A549 (cell line): Measurements from ENCODE around the gene CTIF. TPM values are rescaled to one million over a fixed set of nuclear protein-coding genes. Genes with fewer than 3 reads are reported as not detected.

Experiments used
- ATAC-seq, 2 experiments: fragments of 200-7000 bp in 1 of 2; fragments of >200 bp in 1 of 2; cut with Nextera tagmentation in 1 of 2; cut with Tn5 transposase in 1 of 2; 3 replicates each; pipeline versions ENCODE4 v1.8.0 to v1.9.1; 2018 to 2020; ENCODE audit warnings: mild to moderate bottlenecking in 1 of 2, moderate library complexity in 1 of 2
- CTCF ChIA-PET: fragments of 300-600 bp; sonication (Branson Sonifier 250); formaldehyde crosslinking; extraction: SDS; loops from one replicate; lab custom pipeline; 2021; ENCODE audit warnings: antibody characterized with exemption, inconsistent platforms; lab: Yijun Ruan, JAX
- POLR2A ChIA-PET: fragments of 350-600 bp; formaldehyde crosslinking; extraction: SDS; loops from one replicate; lab custom pipeline; 2021; ENCODE audit warnings: antibody characterized with exemption, inconsistent platforms; lab: Yijun Ruan, JAX
- DNase-seq, 2 experiments: peaks; one replicate each; pipeline versions ENCODE4 v3.0.0 to v3.0.0-alpha.2; 2011 to 2016; ENCODE audit warnings: low read depth in 1 of 2, low spot score in 1 of 2
- FAIRE-seq: peaks from 2 replicates; lab custom pipeline; 2011; peaks lifted over from hg19 to GRCh38; lab: Jason Lieb, UNC
- H3K27ac ChIP-seq, 2 experiments: fragments of >200 bp; sonication (Bioruptor Twin); formaldehyde crosslinking; 3 replicates each; pipeline ENCODE4 v1.5.1; 2016 to 2017
- H3K4me1 ChIP-seq: fragments of >200 bp; sonication (Bioruptor Twin); formaldehyde crosslinking; 3 replicates; pipeline ENCODE4 v1.6.1; 2016
- H3K4me2 ChIP-seq: fragments of >200 bp; sonication (Bioruptor Twin); formaldehyde crosslinking; 3 replicates; pipeline ENCODE4 v1.6.1; 2016
- H3K4me3 ChIP-seq: fragments of >200 bp; sonication (Bioruptor Twin); formaldehyde crosslinking; 3 replicates; pipeline ENCODE4 v1.5.1; 2016
- H3K9me3 ChIP-seq: fragments of >200 bp; sonication (Bioruptor Twin); formaldehyde crosslinking; 3 replicates; pipeline ENCODE4 v1.6.1; 2016
- CBX2 ChIP-seq: fragments of 200-600 bp; sonication (generic); IDR thresholded peaks from 2 replicates; pipeline ENCODE4 v1.6.1; 2016; ENCODE audit warnings: low read depth, mild to moderate bottlenecking, borderline replicate concordance
- CBX8 ChIP-seq: fragments of 200-600 bp; sonication (generic); IDR thresholded peaks from 2 replicates; pipeline ENCODE4 v1.6.1; 2016
- CEBPB ChIP-seq, 2 experiments: fragments of >200 bp in 1 of 2; sonication (Bioruptor Twin) in 1 of 2; formaldehyde crosslinking in 1 of 2; IDR thresholded peaks; 2 replicates each; pipeline ENCODE4 v1.6.1; 2012 to 2016
- CHD2 ChIP-seq: fragments of 150-350 bp; IDR thresholded peaks from 2 replicates; pipeline ENCODE4 v1.6.1; 2014; ENCODE audit warnings: low read length; ENCODE audit not compliant: partially characterized antibody
- CHD4 ChIP-seq: fragments of 200-600 bp; sonication (generic); IDR thresholded peaks from 2 replicates; pipeline ENCODE4 v1.6.1; 2016; ENCODE audit warnings: antibody characterized with exemption, mild to moderate bottlenecking, borderline replicate concordance
- EHF ChIP-seq: fragments of 250-450 bp; sonication (Bioruptor Pico); IDR thresholded peaks from 2 replicates; pipeline ENCODE4 v1.5.0; 2020; ENCODE audit warnings: mild to moderate bottlenecking
- ESRRA ChIP-seq: fragments of 150-350 bp; IDR thresholded peaks from 2 replicates; pipeline ENCODE4 v1.6.1; 2014; ENCODE audit warnings: mild to moderate bottlenecking, low read length, borderline replicate concordance
- FOSL2 ChIP-seq, 2 experiments: fragments of 450-650 bp in 1 of 2; fragments of >200 bp in 1 of 2; sonication (Bioruptor Twin) in 1 of 2; formaldehyde crosslinking; IDR thresholded peaks; 2 replicates each; pipeline versions ENCODE4 v1.5.0 to v1.6.1; 2016 to 2020; ENCODE audit warnings: mild to moderate bottlenecking in 1 of 2, moderate library complexity in 1 of 2
- GATA3 ChIP-seq: IDR thresholded peaks from 2 replicates; pipeline ENCODE4 v1.6.1; 2012; ENCODE audit warnings: borderline replicate concordance
- HDAC2 ChIP-seq: fragments of 200-600 bp; sonication (generic); IDR thresholded peaks from 2 replicates; pipeline ENCODE4 v1.6.1; 2016
- HEYL ChIP-seq: fragments of 250-450 bp; sonication (Bioruptor Pico); IDR thresholded peaks from 2 replicates; pipeline ENCODE4 v1.8.0; 2021; ENCODE audit warnings: mild to moderate bottlenecking, moderate library complexity
- HOXB13 ChIP-seq: fragments of 250-450 bp; sonication (Bioruptor Pico); IDR thresholded peaks from 2 replicates; pipeline ENCODE4 v1.5.0; 2020; ENCODE audit warnings: low read depth, mild to moderate bottlenecking, moderate library complexity
- HOXB5 ChIP-seq: fragments of 250-450 bp; sonication (Bioruptor Pico); IDR thresholded peaks from 2 replicates; pipeline ENCODE4 v1.5.0; 2020; ENCODE audit warnings: mild to moderate bottlenecking, moderate library complexity
- KDM1A ChIP-seq: fragments of 200-600 bp; sonication (generic); IDR thresholded peaks from 2 replicates; pipeline ENCODE4 v1.6.1; 2016; ENCODE audit warnings: low read depth, mild to moderate bottlenecking
- KDM5A ChIP-seq: fragments of 200-600 bp; sonication (generic); IDR thresholded peaks from 2 replicates; pipeline ENCODE4 v1.6.1; 2016; ENCODE audit warnings: antibody characterized with exemption, mild to moderate bottlenecking
- MAFK ChIP-seq: fragments of 450-650 bp; IDR thresholded peaks from 2 replicates; pipeline ENCODE4 v1.6.1; 2014; ENCODE audit not compliant: partially characterized antibody
- MAZ ChIP-seq: fragments of 150-350 bp; IDR thresholded peaks from 2 replicates; pipeline ENCODE4 v1.6.1; 2014; ENCODE audit warnings: antibody characterized with exemption, low read depth, low read length, borderline replicate concordance
- MYC ChIP-seq: IDR thresholded peaks from 2 replicates; pipeline ENCODE4 v1.6.1; 2012; ENCODE audit warnings: mild to moderate bottlenecking, inconsistent platforms, low read length, improper control_type of control experiment, borderline replicate concordance
- NPAS2 ChIP-seq: fragments of 250-450 bp; sonication (Bioruptor Pico); IDR thresholded peaks from 2 replicates; pipeline ENCODE4 v1.8.0; 2022; ENCODE audit warnings: mild to moderate bottlenecking, moderate library complexity, borderline replicate concordance
- NR3C1 ChIP-seq: fragments of >200 bp; sonication (Bioruptor Twin); formaldehyde crosslinking; IDR thresholded peaks from 3 replicates; pipeline ENCODE4 v1.6.1; 2017
- POLR2AphosphoS2 ChIP-seq: conservative IDR thresholded peaks from 2 replicates; pipeline ENCODE4 v1.6.1; 2012; ENCODE audit warnings: low read length, improper control_type of control experiment, inconsistent platforms
- RCOR1 ChIP-seq: fragments of 150-350 bp; IDR thresholded peaks from 2 replicates; pipeline ENCODE4 v1.6.1; 2014; ENCODE audit warnings: antibody characterized with exemption, low read length, low read depth
- RFX5 ChIP-seq: fragments of 450-650 bp; IDR thresholded peaks from 2 replicates; pipeline ENCODE4 v1.7.1; 2014; ENCODE audit warnings: antibody characterized with exemption, mild to moderate bottlenecking, moderate library complexity
- SREBF2 ChIP-seq: fragments of 450-650 bp; IDR thresholded peaks from 2 replicates; pipeline ENCODE4 v1.6.1; 2014; ENCODE audit warnings: mild to moderate bottlenecking, moderate library complexity
- ZC3H11A ChIP-seq: fragments of 450-650 bp; IDR thresholded peaks from 2 replicates; pipeline ENCODE4 v1.6.1; 2014; ENCODE audit warnings: antibody characterized with exemption, mild to moderate bottlenecking
- WGBS: methylation state at CpG from one replicate; pipeline ENCODE4 v1.1.6; 2017; ENCODE audit errors: missing lambda C conversion rate; 5-methylcytosine and 5-hydroxymethylcytosine counted together
- polyA plus RNA-seq, 4 experiments: library from polyadenylated mRNA; depleted of rRNA in 3 of 4; stranded (reverse); fragments of >200 nt; fragmentation: RNase III in 1 of 4; extraction: RNeasy Plus Mini Kit Qiagen cat#74134 plus additional on column Dnase treatment in 1 of 4; gene quantifications; 2 replicates in 3 of 4; 3 replicates in 1 of 4; pipeline ENCODE4 v1.2.3, GENCODE V29; 2011 to 2017
- TF ChIP-seq, protein P1 (sequence below): fragments of 150-350 bp; IDR thresholded peaks from 2 replicates; pipeline ENCODE4 v1.6.1; 2014; ENCODE audit warnings: low read depth, mild to moderate bottlenecking, low read length
- TF ChIP-seq, protein P2 (sequence below): fragments of 250-450 bp; sonication (Bioruptor Pico); IDR thresholded peaks from 2 replicates; pipeline ENCODE4 v1.5.0; 2020; ENCODE audit warnings: low read depth, mild to moderate bottlenecking, moderate library complexity
- TF ChIP-seq, protein P3 (sequence below): fragments of >200 bp; sonication (Bioruptor Twin); formaldehyde crosslinking; IDR thresholded peaks from 2 replicates; pipeline ENCODE4 v1.6.1; 2016
- TF ChIP-seq, protein P4 (sequence below): fragments of >200 bp; sonication (Bioruptor Twin); formaldehyde crosslinking; IDR thresholded peaks from 3 replicates; pipeline ENCODE4 v1.6.1; 2016

CTIF gene
- polyA plus RNA-seq, 2 of the 4 experiments (the other 2 are of a cell fraction) = 17.0 to 24.7 TPM

DNA sequence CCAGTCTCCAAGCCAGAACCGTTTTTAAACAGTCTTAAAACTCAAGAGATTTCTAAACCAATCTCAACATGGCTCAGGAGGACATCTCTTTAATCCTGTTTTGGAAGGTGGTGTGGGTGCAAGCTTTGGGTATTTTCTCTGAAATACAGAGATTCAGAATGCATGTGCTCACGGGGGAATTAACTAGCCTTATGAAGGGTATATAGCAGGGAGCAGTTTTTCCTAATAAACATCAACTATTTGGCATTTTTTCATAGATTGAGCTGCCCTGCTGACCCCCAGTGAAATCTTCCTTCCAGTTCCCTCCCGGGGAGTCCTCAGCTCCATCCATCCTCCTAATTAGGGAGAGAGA lies 289.3 kb downstream of the CTIF start:
- CTCF ChIA-PET = interaction anchor here (0.7 to 1.3 kb wide), 3 partner anchors 13 to 347 kb away, joined by 3 to 4 read pairs (median 3); no protein-coding TSS in a partner anchor
- POLR2A ChIA-PET = no interaction called here
- TF ChIP-seq, protein P1, sequence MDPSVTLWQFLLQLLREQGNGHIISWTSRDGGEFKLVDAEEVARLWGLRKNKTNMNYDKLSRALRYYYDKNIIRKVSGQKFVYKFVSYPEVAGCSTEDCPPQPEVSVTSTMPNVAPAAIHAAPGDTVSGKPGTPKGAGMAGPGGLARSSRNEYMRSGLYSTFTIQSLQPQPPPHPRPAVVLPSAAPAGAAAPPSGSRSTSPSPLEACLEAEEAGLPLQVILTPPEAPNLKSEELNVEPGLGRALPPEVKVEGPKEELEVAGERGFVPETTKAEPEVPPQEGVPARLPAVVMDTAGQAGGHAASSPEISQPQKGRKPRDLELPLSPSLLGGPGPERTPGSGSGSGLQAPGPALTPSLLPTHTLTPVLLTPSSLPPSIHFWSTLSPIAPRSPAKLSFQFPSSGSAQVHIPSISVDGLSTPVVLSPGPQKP = no peak
- TF ChIP-seq MAFK (no peak), CHD2 (no peak), ESRRA (no peak), NR3C1 (no peak), HEYL (no peak), CEBPB (IDR thresholded peaks at IDR 0.05) (no peak), HOXB5 (CRISPR knock-in tag) (no peak), RCOR1 (no peak), HDAC2 (no peak), CHD4 (no peak)
- ATAC-seq (no peak), FAIRE-seq (no peak), DNase-seq (no peak)
- peaks cover 6% of the 10 kb centered on the region; the same call in 1 of the 3 replicates for H3K9me3 ChIP-seq
- no peak overlapping the region for H3K4me2 ChIP-seq
- H3K4me3 ChIP-seq = no peak overlapping the region
- WGBS = 79% methylated on average over 3 of the region's 3 CpGs
- H3K27ac ChIP-seq = no peak overlapping the region
- H3K4me1 ChIP-seq = peaks cover 13% of the 10 kb centered on the region

DNA sequence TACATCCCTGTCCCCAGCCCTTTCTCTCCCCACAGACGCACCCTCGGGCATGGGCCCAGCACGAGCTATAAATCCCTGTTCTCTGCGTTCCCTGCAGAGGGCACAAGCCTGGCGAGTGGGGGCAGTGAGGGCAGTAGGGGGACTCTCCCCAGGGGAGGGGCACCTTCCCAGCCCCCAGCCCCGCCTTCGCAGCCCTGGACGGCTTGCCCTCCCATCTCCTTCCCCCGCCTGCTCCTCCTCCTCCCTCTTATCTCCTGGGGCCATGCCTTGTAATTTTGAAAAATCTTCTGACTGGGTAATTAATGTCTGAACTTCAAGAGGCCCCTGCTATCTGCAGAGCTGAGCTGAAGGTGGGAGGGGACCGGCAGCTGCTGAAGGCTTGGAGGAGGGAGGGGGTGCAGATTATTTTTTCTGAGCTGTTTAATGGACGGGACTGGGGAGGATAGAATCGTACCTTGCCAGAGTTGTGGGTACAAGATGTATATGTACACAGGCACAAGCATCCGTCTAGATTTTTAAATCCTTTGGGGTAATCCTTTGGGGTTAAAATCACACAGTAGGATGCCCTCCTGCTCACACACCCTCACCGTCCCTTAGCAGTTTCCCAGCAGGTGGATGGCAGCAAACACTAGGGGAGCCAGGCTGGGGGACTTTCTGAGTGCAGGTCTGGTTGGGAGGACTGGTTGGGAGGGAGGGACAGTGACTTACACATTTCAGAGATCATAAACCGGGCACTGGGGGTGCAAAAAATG lies 290.0 kb downstream of the CTIF start:
- WGBS = 86% methylated on average over 15 of the region's 15 CpGs
- TF ChIP-seq MAZ (no peak), RCOR1 (no peak), FOSL2 (IDR thresholded peaks at IDR 0.05) (no peak), FOSL2 (CRISPR knock-in tag; IDR thresholded peaks at IDR 0.05) (no peak), SREBF2 (no peak), CBX2 (no peak), MYC (no peak), NPAS2 (CRISPR knock-in tag) (no peak), POLR2AphosphoS2 (no peak)
- H3K4me3 ChIP-seq = no peak overlapping the region
- no peaks in the 10 kb centered on the region for H3K9me3 ChIP-seq
- DNase-seq (no peak), ATAC-seq (no peak), FAIRE-seq (no peak)
- POLR2A ChIA-PET = no interaction called here
- no peak overlapping the region for H3K4me2 ChIP-seq
- H3K27ac ChIP-seq = peak overlapping the region in 1 of 2 experiments; percentile 28; a peak in 1 of 6 replicates
- CTCF ChIA-PET = interaction anchor here (0.8 kb wide), 1 partner anchor 14 kb away, joined by 3 read pairs; no protein-coding TSS in a partner anchor
- peaks cover 20% of the 10 kb centered on the region for H3K4me1 ChIP-seq

DNA sequence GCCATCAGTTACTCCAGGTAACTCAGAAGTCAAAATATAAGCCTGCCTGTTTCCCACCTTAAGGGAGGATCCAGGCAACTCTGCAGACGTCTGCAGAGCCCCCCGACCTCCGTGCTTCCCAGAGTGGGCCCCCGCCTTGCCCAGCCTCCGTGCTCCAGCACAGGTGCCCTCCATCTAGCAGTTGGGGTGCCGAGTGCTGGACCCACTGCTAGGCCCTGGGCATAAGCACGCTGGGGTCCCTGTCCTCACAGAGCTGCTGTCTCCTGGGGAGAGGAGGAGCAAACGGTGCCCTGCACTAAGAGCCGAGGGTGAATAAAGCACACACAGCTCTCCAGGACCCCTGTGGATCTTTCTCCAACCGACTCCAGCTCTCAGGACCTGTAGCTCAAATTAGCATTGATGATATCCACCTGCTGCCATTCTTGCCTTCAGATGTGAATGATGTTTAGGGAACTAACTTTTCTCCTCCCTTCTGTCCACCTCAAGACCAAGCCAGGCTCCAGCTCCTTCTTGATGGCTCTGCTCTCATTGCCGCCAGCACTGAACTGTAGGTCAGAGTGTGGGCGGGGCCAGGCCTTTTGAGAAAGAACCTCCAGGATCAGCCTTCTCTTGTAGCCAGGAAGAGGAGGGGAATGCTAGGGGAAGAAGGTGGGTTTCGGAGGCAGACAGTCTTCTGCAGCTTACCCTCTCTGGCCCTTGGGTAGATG lies 290.8 kb downstream of the CTIF start:
- WGBS = 86% methylated on average over 8 of the region's 13 CpGs
- DNase-seq = no peak
- no peak overlapping the region for H3K27ac ChIP-seq
- ChIA-PET CTCF (no interaction called here), POLR2A (no interaction called here)
- no peak overlapping the region for H3K4me3 ChIP-seq
- ATAC-seq = no peak
- FAIRE-seq = no peak
- H3K4me2 ChIP-seq = no peak overlapping the region
- TF ChIP-seq, protein P2, sequence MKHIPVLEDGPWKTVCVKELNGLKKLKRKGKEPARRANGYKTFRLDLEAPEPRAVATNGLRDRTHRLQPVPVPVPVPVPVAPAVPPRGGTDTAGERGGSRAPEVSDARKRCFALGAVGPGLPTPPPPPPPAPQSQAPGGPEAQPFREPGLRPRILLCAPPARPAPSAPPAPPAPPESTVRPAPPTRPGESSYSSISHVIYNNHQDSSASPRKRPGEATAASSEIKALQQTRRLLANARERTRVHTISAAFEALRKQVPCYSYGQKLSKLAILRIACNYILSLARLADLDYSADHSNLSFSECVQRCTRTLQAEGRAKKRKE (CRISPR knock-in tag) = no peak
- TF ChIP-seq, protein P3, sequence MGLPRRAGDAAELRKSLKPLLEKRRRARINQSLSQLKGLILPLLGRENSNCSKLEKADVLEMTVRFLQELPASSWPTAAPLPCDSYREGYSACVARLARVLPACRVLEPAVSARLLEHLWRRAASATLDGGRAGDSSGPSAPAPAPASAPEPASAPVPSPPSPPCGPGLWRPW = no peak
- TF ChIP-seq EHF (CRISPR knock-in tag) (no peak), CBX8 (no peak), HOXB13 (CRISPR knock-in tag) (no peak), CHD2 (no peak), ZC3H11A (no peak), KDM1A (no peak), KDM5A (no peak), FOSL2 (IDR thresholded peaks at IDR 0.05) (no peak), FOSL2 (CRISPR knock-in tag; IDR thresholded peaks at IDR 0.05) (no peak), GATA3 (no peak), RFX5 (no peak)
- TF ChIP-seq, protein P1 = no peak
- TF ChIP-seq, protein P4, sequence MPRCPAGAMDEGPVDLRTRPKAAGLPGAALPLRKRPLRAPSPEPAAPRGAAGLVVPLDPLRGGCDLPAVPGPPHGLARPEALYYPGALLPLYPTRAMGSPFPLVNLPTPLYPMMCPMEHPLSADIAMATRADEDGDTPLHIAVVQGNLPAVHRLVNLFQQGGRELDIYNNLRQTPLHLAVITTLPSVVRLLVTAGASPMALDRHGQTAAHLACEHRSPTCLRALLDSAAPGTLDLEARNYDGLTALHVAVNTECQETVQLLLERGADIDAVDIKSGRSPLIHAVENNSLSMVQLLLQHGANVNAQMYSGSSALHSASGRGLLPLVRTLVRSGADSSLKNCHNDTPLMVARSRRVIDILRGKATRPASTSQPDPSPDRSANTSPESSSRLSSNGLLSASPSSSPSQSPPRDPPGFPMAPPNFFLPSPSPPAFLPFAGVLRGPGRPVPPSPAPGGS = no peak
- peaks cover 27% of the 10 kb centered on the region for H3K4me1 ChIP-seq
- no peaks in the 10 kb centered on the region for H3K9me3 ChIP-seq
